PC-9 (cell line): ENCODE measurements around the gene BANP.

Experiments
- EZH2 ChIP-seq: fragments of 200-600 bp; sonication (generic); IDR thresholded peaks from 2 replicates; pipeline ENCODE4 v1.8.0; 2017; ENCODE audit warnings: antibody characterized with exemption, low read depth
- TF ChIP-seq, protein P1 (sequence below): fragments of 200-600 bp; sonication (generic); conservative IDR thresholded peaks from 2 replicates; pipeline ENCODE4 v1.6.1; 2017; ENCODE audit warnings: mixed run types, antibody characterized with exemption, mild to moderate bottlenecking, moderate library complexity

DNA sequence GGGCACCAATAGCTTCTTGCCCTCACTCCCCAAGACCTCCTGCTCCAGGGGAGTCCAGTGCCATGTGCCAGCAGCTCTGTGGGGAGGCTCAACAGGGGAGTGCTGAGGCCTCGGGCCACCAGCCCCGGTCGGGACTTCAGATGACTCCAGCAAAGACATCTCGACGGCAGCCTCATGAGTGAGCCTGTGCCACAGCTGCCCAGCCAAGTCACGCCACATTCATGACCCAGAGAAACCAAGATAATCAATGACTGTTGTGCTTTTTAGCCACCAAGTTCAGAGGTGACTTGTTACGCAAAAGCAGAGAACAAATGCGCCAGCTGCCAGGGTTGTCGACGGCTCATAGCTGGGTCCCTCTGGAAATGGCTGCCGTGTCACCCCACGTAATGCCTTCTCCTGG is 157.5 kb downstream of the BANP start:
- TF ChIP-seq, protein P1, sequence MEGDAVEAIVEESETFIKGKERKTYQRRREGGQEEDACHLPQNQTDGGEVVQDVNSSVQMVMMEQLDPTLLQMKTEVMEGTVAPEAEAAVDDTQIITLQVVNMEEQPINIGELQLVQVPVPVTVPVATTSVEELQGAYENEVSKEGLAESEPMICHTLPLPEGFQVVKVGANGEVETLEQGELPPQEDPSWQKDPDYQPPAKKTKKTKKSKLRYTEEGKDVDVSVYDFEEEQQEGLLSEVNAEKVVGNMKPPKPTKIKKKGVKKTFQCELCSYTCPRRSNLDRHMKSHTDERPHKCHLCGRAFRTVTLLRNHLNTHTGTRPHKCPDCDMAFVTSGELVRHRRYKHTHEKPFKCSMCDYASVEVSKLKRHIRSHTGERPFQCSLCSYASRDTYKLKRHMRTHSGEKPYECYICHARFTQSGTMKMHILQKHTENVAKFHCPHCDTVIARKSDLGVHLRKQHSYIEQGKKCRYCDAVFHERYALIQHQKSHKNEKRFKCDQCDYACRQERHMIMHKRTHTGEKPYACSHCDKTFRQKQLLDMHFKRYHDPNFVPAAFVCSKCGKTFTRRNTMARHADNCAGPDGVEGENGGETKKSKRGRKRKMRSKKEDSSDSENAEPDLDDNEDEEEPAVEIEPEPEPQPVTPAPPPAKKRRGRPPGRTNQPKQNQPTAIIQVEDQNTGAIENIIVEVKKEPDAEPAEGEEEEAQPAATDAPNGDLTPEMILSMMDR, result no peak
- TF ChIP-seq EZH2, result no peak
